Vagina (tissue), 2 donors: ENCODE measurements around the gene SPRED1.

Source experiments
- CTCF ChIP-seq, 3 experiments: fragments of 450-650 bp in 2 of 3; fragments of 200-600 bp in 1 of 3; sonication (generic) in 1 of 3; IDR thresholded peaks; one replicate each; pipeline ENCODE4 v1.5.1; 2017 to 2019; ENCODE audit warnings: antibody characterized with exemption in 3 of 3, mild to moderate bottlenecking in 2 of 3, moderate library complexity in 2 of 3
- POLR2A ChIP-seq, 2 donors: fragments of 450-650 bp; IDR thresholded peaks; one replicate each; pipeline ENCODE4 v1.6.1; 2017; ENCODE audit warnings: antibody characterized with exemption in 2 of 2, mild to moderate bottlenecking in 2 of 2, moderate library complexity in 2 of 2
- POLR2AphosphoS5 ChIP-seq, 2 donors: sonication (generic); formaldehyde crosslinking; IDR thresholded peaks; one replicate each; pipeline ENCODE4 v1.9.0; 2017; ENCODE audit warnings: antibody characterized with exemption in 2 of 2, mild to moderate bottlenecking in 2 of 2, low read depth in 1 of 2; ENCODE audit not compliant: insufficient read depth in 1 of 2

GRCh38 chr15:38367476-38367875 lies 114.8 kb downstream of the SPRED1 start:
- TF ChIP-seq CTCF (IDR thresholded peaks at IDR 0.05) (no peak), POLR2A (IDR thresholded peaks at IDR 0.05) (no peak), POLR2AphosphoS5 (IDR thresholded peaks at IDR 0.05; ENCODE audit: insufficient read depth in 1 of 2, low read depth in 1 of 2) (no peak)
